ENCODE measurements around the gene CD207.

GRCh38 chr2:70861777-70862625, 26.4 kb upstream of the CD207 start:
- TF ChIP-seq CTCF (IDR thresholded peaks at IDR 0.05; ENCODE audit: low read depth, low read length) (peak; percentile 95), POLR2A (IDR thresholded peaks at IDR 0.05; ENCODE audit: extremely low read depth, insufficient read length) (no peak), MAX (IDR thresholded peaks at IDR 0.05; ENCODE audit: low read depth, low read length) (no peak)
